ENCODE measurements around the gene VEGFB. TPM values are rescaled to one million over a fixed set of nuclear protein-coding genes. Genes with fewer than 3 reads are reported as not detected.

Gene VEGFB
- total and polyA plus RNA-seq, 2 of the 8 experiments (the other 6 are each of a cell fraction or from before 2014, with no cell fraction given), result 9.3 to 49.6 TPM

DNA sequence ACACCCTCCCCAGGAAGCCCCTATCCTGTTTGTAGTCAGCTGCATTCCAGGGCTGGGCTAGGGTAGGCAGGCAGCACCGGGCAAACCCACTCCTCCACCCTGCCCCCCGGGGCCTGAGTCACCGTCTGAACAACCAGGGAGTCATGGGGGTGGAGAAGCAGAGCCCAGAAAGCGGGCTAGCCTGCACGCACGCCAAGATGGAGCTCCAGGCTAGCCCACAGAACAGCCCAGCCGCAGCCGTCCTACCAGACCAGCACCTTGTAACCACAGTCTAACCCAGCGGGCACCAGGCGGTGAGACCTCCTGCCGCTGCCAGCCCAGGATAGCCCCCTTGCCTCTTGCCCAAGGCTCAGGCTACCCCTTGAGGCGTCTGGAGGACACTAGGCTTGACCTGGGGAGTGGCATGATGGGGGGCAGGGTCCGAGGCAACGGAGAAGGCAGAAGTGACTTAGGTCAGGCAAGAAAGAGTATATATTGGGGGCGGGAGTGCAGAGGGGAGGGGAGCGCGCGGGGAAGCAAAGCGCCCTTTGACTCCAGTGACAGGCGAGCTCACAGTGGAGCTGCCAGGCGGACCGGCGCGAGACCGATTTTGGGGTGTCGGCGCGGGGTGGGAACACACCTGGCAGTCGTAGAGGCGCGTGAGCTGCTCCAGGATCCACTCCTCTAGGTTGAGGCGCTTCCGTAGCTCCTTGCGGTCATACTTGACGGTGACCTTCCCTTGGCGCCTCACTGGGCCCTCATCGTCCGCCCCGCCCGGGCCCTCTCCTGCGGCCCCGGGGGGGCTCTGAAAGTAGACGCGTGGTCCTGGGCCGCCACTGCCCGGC is 11.6 kb downstream of the VEGFB start:
- Histone ChIP-seq H2BK120ac (replicated peaks; ENCODE audit: low read depth, low read length) (peak overlapping the region; percentile 18), H4K91ac (replicated peaks; ENCODE audit: insufficient read length, low read length) (peak overlapping the region; percentile 79), H2BK12ac (ENCODE audit: low read depth, low read length) (peak overlapping the region; percentile 84; the same call in 1 of the 2 replicates), H2BK20ac (ENCODE audit: low read length) (no peak overlapping the region), H3K36me3 (ENCODE audit: control insufficient read depth in 2 of 4, insufficient read depth in 4 of 4, low read length in 3 of 4) (peaks cover 0 to 17% (median 4%) of the 10 kb centered on the region in 4 experiments; a peak in 4 of 8 replicates), H4K20me1 (replicated peaks in 1 of 2; ENCODE audit: control insufficient read depth in 1 of 2, insufficient read depth in 2 of 2, low read length in 2 of 2) (peaks cover 0 to 13% of the 10 kb centered on the region in 2 experiments), H3K79me2 (ENCODE audit: control insufficient read depth in 1 of 2, insufficient read depth in 2 of 2, low read length in 2 of 2) (peaks cover 6 to 21% of the 10 kb centered on the region in 2 experiments; a peak in 3 of 4 replicates), H3K4me3 (ENCODE audit: extremely low read depth in 1 of 4, insufficient read depth in 2 of 4, low read depth in 3 of 4, low read length in 4 of 4) (peak overlapping the region; percentile 56 to 99 (median 90)), H2BK5ac (ENCODE audit: low read depth, low read length) (peak overlapping the region; percentile 90; the same call in 1 of the 2 replicates), H3K4ac (replicated peaks; ENCODE audit: insufficient read length, low read depth, low read length) (peak overlapping the region; percentile 63), H3K23ac (ENCODE audit: insufficient read length) (no peak overlapping the region), H3K23me2 (ENCODE audit: low read depth, low read length) (peaks cover 17% of the 10 kb centered on the region), H3K4me1 (replicated peaks in 1 of 4; ENCODE audit: control insufficient read depth in 3 of 4, insufficient read depth in 4 of 4, low read length in 3 of 4) (peaks cover 0 to 48% (median 35%) of the 10 kb centered on the region in 4 experiments; a peak in 6 of 7 replicates), H3K14ac (ENCODE audit: insufficient read length) (no peak overlapping the region), H3K27me3 (replicated peaks in 1 of 4; ENCODE audit: control insufficient read depth in 3 of 4, extremely low read depth in 1 of 4, insufficient read depth in 3 of 4, low read length in 3 of 4) (no peaks in the 10 kb centered on the region), H3K79me1 (ENCODE audit: low read depth, low read length) (peaks cover 6% of the 10 kb centered on the region), H3K56ac (replicated peaks; ENCODE audit: insufficient read length, low read depth, low read length) (peak overlapping the region; percentile 95), H3K18ac (ENCODE audit: extremely low read depth, low read length) (peak overlapping the region; percentile 78), H2AFZ (ENCODE audit: low read length) (no peak overlapping the region), H2AK5ac (ENCODE audit: low read depth, low read length) (peak overlapping the region; percentile 67; the same call in 1 of the 2 replicates), H3K9ac (replicated peaks in 1 of 4; ENCODE audit: extremely low read depth in 1 of 4, low read depth in 3 of 4, low read length in 3 of 4) (peak overlapping the region; percentile 66 to 74 (median 71)), H4K5ac (ENCODE audit: insufficient read length, low read depth, low read length) (peak overlapping the region; percentile 70), H2BK15ac (ENCODE audit: low read length) (peak overlapping the region; percentile 92; the same call in 1 of the 2 replicates), H3K9me3 (ENCODE audit: insufficient read depth in 2 of 2, low read depth in 1 of 2, low read length in 1 of 2) (no peaks in the 10 kb centered on the region), H3K4me2 (ENCODE audit: insufficient read depth in 1 of 2, low read depth in 2 of 2, low read length in 2 of 2) (peak overlapping the region; percentile 71 to 73), H4K8ac (ENCODE audit: extremely low read depth, insufficient read depth, low read length) (peak overlapping the region; percentile 75), H3K27ac (ENCODE audit: low read depth, low read length) (peak overlapping the region; percentile 61)
- DNase-seq (ENCODE audit: low read depth in 1 of 2, low spot score in 2 of 2) (no peak), FAIRE-seq (no peak)
- CTCF ChIA-PET (ENCODE audit: partially characterized antibody), result interaction anchor here (1.0 to 10.0 kb wide), 11 partner anchors 8 to 111 kb away, joined by 3 to 102 read pairs (median 7); partner anchors contain the start of genes CATSPERZ, ESRRA, FERMT3 and NUDT22
- POLR2A ChIA-PET (ENCODE audit: partially characterized antibody), result interaction anchor here (0.6 to 13.1 kb wide), 19 partner anchors 9 to 366 kb away, joined by 3 to 352 read pairs (median 6); partner anchors contain the start of genes BAD, DNAJC4, FERMT3 and GPR137
- 4% methylated on average over 29 of the region's 46 CpGs; no CpG with 5 or more reads in 1 of the 2 experiments for WGBS, 2 experiments (ENCODE audit: extremely low coverage in 1 of 2, insufficient coverage in 1 of 2, insufficient read length in 1 of 2, insufficient replicate concordance in 2 of 2, low coverage in 1 of 2, low lambda C conversion rate in 2 of 2, missing lambda C conversion rate in 1 of 2)
- TF ChIP-seq CEBPB (IDR thresholded peaks at IDR 0.05; ENCODE audit: low read depth, low read length) (no peak), PHF8 (conservative IDR thresholded peaks at IDR 0.05; ENCODE audit: low read depth, low read length) (peak; percentile 44), TBP (IDR thresholded peaks at IDR 0.05; ENCODE audit: low read depth, low read length) (no peak), SIN3A (conservative IDR thresholded peaks at IDR 0.05 in 1 of 2, IDR thresholded peaks at IDR 0.05 in 1 of 2; ENCODE audit: low read depth in 1 of 2, low read length in 2 of 2) (0 out of 4 replicates have a peak, but pooled peaks of 1 of the 2 experiments have one; percentile 32), POLR2A (IDR thresholded peaks at IDR 0.05; ENCODE audit: control extremely low read depth in 1 of 2, low read depth in 2 of 2, low read length in 2 of 2) (peak in 1 of 2 experiments; percentile 4; a peak in 2 of 3 replicates), TEAD4 (IDR thresholded peaks at IDR 0.05; ENCODE audit: low read depth, low read length) (0 out of 2 replicates have a peak, but pooled peaks have one; percentile 2), POLR2AphosphoS5 (IDR thresholded peaks at IDR 0.05; ENCODE audit: low read depth, low read length) (no peak; the same call in 1 of the 2 replicates)
- TF ChIP-seq, protein P1, sequence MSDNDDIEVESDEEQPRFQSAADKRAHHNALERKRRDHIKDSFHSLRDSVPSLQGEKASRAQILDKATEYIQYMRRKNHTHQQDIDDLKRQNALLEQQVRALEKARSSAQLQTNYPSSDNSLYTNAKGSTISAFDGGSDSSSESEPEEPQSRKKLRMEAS (IDR thresholded peaks at IDR 0.05), result 0 out of 2 replicates have a peak, but pooled peaks have one; percentile 5

All from H1 (cell line).